Loucy (cell line): ENCODE measurements around the gene CA7.
A peak's percentile ranks its signal among the peaks of the same experiment; 100 is the strongest.
"Not testable (repeated sequence)": the region's sequence is repeated elsewhere in the genome, so short reads cannot be mapped to it uniquely, and the experiment has no call there.

ENCODE experiments used
- H2AFZ ChIP-seq: fragments of 200-600 bp; sonication (generic); 2 replicates; pipeline ENCODE4 v1.6.0; 2016; ENCODE audit warnings: antibody characterized with exemption, mild to moderate bottlenecking, low read length, moderate library complexity
- H3F3A ChIP-seq: fragments of 200-600 bp; 2 replicates; pipeline ENCODE4 v1.6.0; 2016; ENCODE audit warnings: antibody characterized with exemption, low read depth, mild to moderate bottlenecking
- H3K27me3 ChIP-seq: fragments of 200-600 bp; sonication (generic); 2 replicates; pipeline ENCODE4 v1.6.1; 2014; ENCODE audit warnings: low read length, mild to moderate bottlenecking; ENCODE audit not compliant: insufficient read depth, poor library complexity, severe bottlenecking
- H3K36me3 ChIP-seq: fragments of 200-600 bp; sonication (generic); 2 replicates; pipeline ENCODE4 v1.6.1; 2016; ENCODE audit warnings: low read length; ENCODE audit not compliant: insufficient read depth
- H3K4me1 ChIP-seq: fragments of 200-600 bp; sonication (generic); 2 replicates; pipeline ENCODE4 v1.5.1; 2014; ENCODE audit warnings: low read length, mild to moderate bottlenecking; ENCODE audit not compliant: insufficient read depth, poor library complexity, severe bottlenecking
- H3K4me2 ChIP-seq: fragments of 200-600 bp; sonication (generic); 2 replicates; pipeline ENCODE4 v1.6.0; 2014; ENCODE audit warnings: antibody characterized with exemption, low read length, low read depth, mild to moderate bottlenecking; ENCODE audit not compliant: poor library complexity, severe bottlenecking
- H3K4me3 ChIP-seq: fragments of 200-600 bp; sonication (generic); 2 replicates; pipeline ENCODE4 v1.5.1; 2014; ENCODE audit warnings: low read length, mild to moderate bottlenecking, mixed read lengths; ENCODE audit not compliant: poor library complexity, severe bottlenecking
- H3K79me2 ChIP-seq: fragments of 200-600 bp; sonication (generic); 2 replicates; pipeline ENCODE4 v1.6.1; 2014; ENCODE audit warnings: low read length; ENCODE audit not compliant: insufficient read depth
- H3K9ac ChIP-seq: fragments of 200-600 bp; sonication (generic); 2 replicates; pipeline ENCODE4 v1.6.0; 2014; ENCODE audit warnings: mild to moderate bottlenecking, low read depth, low read length, moderate library complexity; ENCODE audit not compliant: poor library complexity, severe bottlenecking
- H3K9me2 ChIP-seq: fragments of 200-600 bp; sonication (generic); replicated peaks from 2 replicates; pipeline ENCODE4 v1.6.1; 2016; ENCODE audit warnings: low read depth, low read length, mixed read lengths
- H3K9me3 ChIP-seq: fragments of 200-600 bp; sonication (generic); 2 replicates; pipeline ENCODE4 v1.6.1; 2014; ENCODE audit warnings: mild to moderate bottlenecking, antibody characterized with exemption, low read length, low read depth; ENCODE audit not compliant: insufficient read depth
- H4K20me1 ChIP-seq: fragments of 200-600 bp; sonication (generic); 2 replicates; pipeline ENCODE4 v1.6.0; 2014; ENCODE audit warnings: antibody characterized with exemption, low read length, mild to moderate bottlenecking; ENCODE audit not compliant: insufficient read depth, poor library complexity, severe bottlenecking
- CTCF ChIP-seq: fragments of 200-600 bp; sonication (generic); conservative IDR thresholded peaks from 2 replicates; pipeline ENCODE4 v1.5.1; 2014; ENCODE audit warnings: mild to moderate bottlenecking, antibody characterized with exemption, low read length
- EZH2phosphoT487 ChIP-seq: fragments of 200-600 bp; IDR thresholded peaks from 2 replicates; pipeline ENCODE4 v1.6.1; 2018; ENCODE audit warnings: antibody characterized with exemption, mild to moderate bottlenecking, moderate library complexity, borderline replicate concordance

CA7 gene

DNA sequence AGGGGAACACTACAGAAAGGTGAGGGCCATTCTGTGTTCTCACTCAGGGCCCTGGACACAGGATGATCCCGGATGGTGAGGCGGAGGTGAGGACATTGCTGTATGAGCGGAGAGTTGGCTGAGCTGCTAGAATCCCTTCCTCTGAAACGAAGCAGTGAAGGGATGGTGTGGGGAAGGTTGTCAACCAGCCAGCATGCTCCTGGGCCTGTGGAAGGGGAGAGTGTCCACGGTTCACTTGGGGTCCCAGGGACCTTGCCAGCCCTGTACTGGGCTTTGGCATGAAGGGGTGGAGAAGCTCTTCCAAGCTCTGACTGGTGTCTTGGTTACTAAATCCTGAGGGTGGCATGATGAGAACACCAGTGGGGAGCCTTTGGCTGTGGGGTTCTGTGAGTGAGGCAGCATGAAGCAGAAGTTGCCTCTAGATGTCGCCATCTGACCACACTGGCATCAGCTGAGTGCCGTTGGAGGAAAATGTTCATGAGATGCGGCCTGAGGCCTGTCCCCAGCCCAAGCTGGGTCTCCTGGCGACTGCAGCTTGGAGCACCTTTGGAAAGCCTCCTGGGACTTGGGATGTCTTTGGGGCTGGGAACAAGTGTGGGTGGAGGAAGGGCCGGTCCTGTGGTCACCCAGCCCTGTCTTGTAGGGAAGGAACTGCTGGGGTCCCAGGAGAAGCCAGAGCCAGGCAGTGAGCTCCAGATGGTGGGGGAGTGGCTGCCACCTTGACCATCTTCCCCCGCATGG lies 50.9 kb downstream of the CA7 start:
- Histone ChIP-seq H3K9ac (no peak overlapping the region), H3K4me1 (peaks cover 9% of the 10 kb centered on the region), H3K4me3 (no peak overlapping the region), H3F3A (no peaks in the 10 kb centered on the region), H4K20me1 (no peaks in the 10 kb centered on the region), H3K27me3 (no peaks in the 10 kb centered on the region), H3K9me3 (no peaks in the 10 kb centered on the region), H3K9me2 (no peaks in the 10 kb centered on the region), H2AFZ (no peak overlapping the region), H3K36me3 (no peaks in the 10 kb centered on the region), H3K4me2 (no peak overlapping the region), H3K79me2 (no peaks in the 10 kb centered on the region)
- TF ChIP-seq CTCF, result peak; percentile 85
- no peak for TF ChIP-seq EZH2phosphoT487

GRCh38 chr16:66895689-66895979 lies 51.4 kb downstream of the CA7 start:
- no peaks in the 10 kb centered on the region for H3F3A ChIP-seq
- no peaks in the 10 kb centered on the region for H3K79me2 ChIP-seq
- H3K9ac ChIP-seq, result no peak overlapping the region
- no peak overlapping the region for H3K4me2 ChIP-seq
- no peaks in the 10 kb centered on the region for H3K9me2 ChIP-seq
- no peaks in the 10 kb centered on the region for H4K20me1 ChIP-seq
- no peaks in the 10 kb centered on the region for H3K27me3 ChIP-seq
- H3K36me3 ChIP-seq, result no peaks in the 10 kb centered on the region
- no peak overlapping the region for H2AFZ ChIP-seq
- peaks cover 10% of the 10 kb centered on the region for H3K4me1 ChIP-seq
- H3K9me3 ChIP-seq, result no peaks in the 10 kb centered on the region
- no peak for TF ChIP-seq CTCF
- no peak for TF ChIP-seq EZH2phosphoT487
- no peak overlapping the region for H3K4me3 ChIP-seq

DNA sequence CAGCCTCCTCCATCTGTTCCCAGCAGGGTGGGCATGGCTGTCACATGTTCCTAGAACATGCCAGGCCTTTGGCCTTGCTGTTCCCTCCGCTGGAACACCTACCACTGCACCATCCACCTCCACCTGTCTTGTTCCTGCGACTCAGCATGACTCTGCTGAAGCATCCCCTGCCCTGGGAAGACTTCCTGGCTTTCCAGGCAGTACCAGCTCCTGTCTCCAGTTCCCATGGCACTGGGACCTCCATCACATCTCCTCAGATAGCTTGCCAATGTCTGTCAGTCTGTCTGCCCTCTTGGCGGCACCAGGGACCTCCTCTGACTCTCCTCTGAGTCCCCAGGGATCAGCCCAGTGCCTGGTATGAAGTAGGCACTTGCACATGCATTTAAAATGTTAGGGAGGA lies 51.8 kb downstream of the CA7 start:
- Histone ChIP-seq H3K4me1 (peaks cover 10% of the 10 kb centered on the region), H3F3A (no peaks in the 10 kb centered on the region), H3K9me3 (no peaks in the 10 kb centered on the region), H3K79me2 (no peaks in the 10 kb centered on the region), H3K9me2 (no peaks in the 10 kb centered on the region), H3K36me3 (no peaks in the 10 kb centered on the region), H4K20me1 (no peaks in the 10 kb centered on the region), H3K27me3 (no peaks in the 10 kb centered on the region), H2AFZ (no peak overlapping the region), H3K9ac (no peak overlapping the region), H3K4me2 (no peak overlapping the region), H3K4me3 (no peak overlapping the region)
- no peak for TF ChIP-seq EZH2phosphoT487
- no peak for TF ChIP-seq CTCF

GRCh38 chr16:66896682-66897081 lies 52.5 kb downstream of the CA7 start:
- not testable (repeated sequence) for H3K36me3 ChIP-seq, H3K27me3 ChIP-seq, H3K9me3 ChIP-seq, H3K4me3 ChIP-seq, H3F3A ChIP-seq, H3K4me2 ChIP-seq, H3K9me2 ChIP-seq, H3K9ac ChIP-seq, H4K20me1 ChIP-seq, H2AFZ ChIP-seq, H3K79me2 ChIP-seq
- peaks cover 10% of the 10 kb centered on the region for H3K4me1 ChIP-seq
